HCT116 (cell line): Measurements from ENCODE around the gene WHRN. TPM values are rescaled to one million over a fixed set of nuclear protein-coding genes. Genes with fewer than 3 reads are reported as not detected.

ENCODE experiments used
- ATAC-seq: fragments of 200-7000 bp; cut with Tn5 transposase; 2 replicates; pipeline ENCODE4 v1.9.1; 2020; ENCODE audit warnings: mild to moderate bottlenecking, moderate library complexity
- BruUV-seq: library from RNA; stranded (reverse); fragments of 400-500 nt; replicated peaks from 2 replicates; lab custom pipeline; 2021; lab: Mats Ljungman, UMichigan
- CTCF ChIA-PET: fragments of 300-600 bp; sonication (Branson Sonifier 250); formaldehyde crosslinking; loops from one replicate; lab custom pipeline; 2021; ENCODE audit warnings: antibody characterized with exemption; lab: Charles Lee
- POLR2A ChIA-PET: fragments of 300-600, 350-600 bp; sonication (Branson Sonifier 250); formaldehyde crosslinking; loops from one replicate; lab custom pipeline; 2021; ENCODE audit warnings: antibody characterized with exemption; lab: Charles Lee
- RAD21 ChIA-PET, 2 experiments: fragments of 300-600 bp; sonication (Branson Sonifier 250); formaldehyde crosslinking; loops; one replicate each; lab custom pipeline; 2023; ENCODE audit warnings: low total read pairs in 2 of 2; ENCODE audit not compliant: uncharacterized antibody in 2 of 2, unreplicated experiment in 2 of 2, low non-redundant PET in 1 of 2; lab: Charles Lee
- DNase-seq: peaks from one replicate; pipeline ENCODE4 v3.0.0-alpha.2; 2010; ENCODE audit warnings: low read depth, low spot score
- H2AFZ ChIP-seq: fragments of 200-600 bp; shearing (Covaris generic), sonication (generic); 2 replicates; pipeline ENCODE4 v1.6.1; 2017; ENCODE audit warnings: low read depth, mixed run types, mixed read lengths, antibody characterized with exemption, low read length; ENCODE audit not compliant: poor library complexity, severe bottlenecking
- H3K27ac ChIP-seq: 2 replicates; pipeline ENCODE4 v1.5.1; 2012; ENCODE audit warnings: low read depth, low read length
- H3K27me3 ChIP-seq: fragments of 200-600 bp; sonication (generic); 2 replicates; pipeline ENCODE4 v1.6.1; 2016; ENCODE audit warnings: mixed run types, low read length, mixed read lengths; ENCODE audit not compliant: insufficient read depth
- H3K36me3 ChIP-seq, 2 experiments: fragments of 200-500 bp in 1 of 2; fragments of 200-600 bp in 1 of 2; sonication (Bioruptor generic) in 1 of 2; sonication (generic) in 1 of 2; 2 replicates each; pipeline versions ENCODE4 v1.5.1 to v1.6.1; 2014 to 2016; ENCODE audit warnings: low read length in 2 of 2, inconsistent platforms in 1 of 2, mixed read lengths in 1 of 2, mixed run types in 1 of 2; ENCODE audit not compliant: insufficient read depth in 2 of 2, control insufficient read depth in 1 of 2
- H3K4me1 ChIP-seq, 2 experiments: fragments of 200-600 bp in 1 of 2; sonication (generic) in 1 of 2; 2 replicates each; pipeline versions ENCODE4 v1.5.1 to v1.6.1; 2012 to 2017; ENCODE audit warnings: low read length in 2 of 2, inconsistent platforms in 1 of 2, mild to moderate bottlenecking in 1 of 2, mixed read lengths in 1 of 2, mixed run types in 1 of 2, moderate library complexity in 1 of 2; ENCODE audit not compliant: insufficient read depth in 2 of 2, control insufficient read depth in 1 of 2
- H3K4me2 ChIP-seq: fragments of 200-600 bp; sonication (generic); 2 replicates; pipeline ENCODE4 v1.6.1; 2017; ENCODE audit warnings: mixed run types, low read length, mixed read lengths
- H3K4me3 ChIP-seq, 2 experiments: fragments of 200-600 bp in 1 of 2; sonication (generic) in 1 of 2; replicated peaks in 1 of 2; 2 replicates each; pipeline ENCODE4 v1.5.1; 2011 to 2016; ENCODE audit warnings: low read length in 2 of 2, control low read depth in 1 of 2, low read depth in 1 of 2, mild to moderate bottlenecking in 1 of 2, mixed read lengths in 1 of 2, mixed run types in 1 of 2
- H3K79me2 ChIP-seq: fragments of 200-600 bp; sonication (generic); 2 replicates; pipeline ENCODE4 v1.6.1; 2017; ENCODE audit warnings: mild to moderate bottlenecking, mixed run types, low read length, moderate library complexity, mixed read lengths; ENCODE audit not compliant: insufficient read depth
- H3K9ac ChIP-seq: fragments of 200-600 bp; sonication (generic); 2 replicates; pipeline ENCODE4 v1.6.1; 2016; ENCODE audit warnings: low read length, mixed read lengths
- H3K9me2 ChIP-seq: fragments of 200-600 bp; sonication (generic), shearing (Covaris generic); 2 replicates; pipeline ENCODE4 v1.6.1; 2017; ENCODE audit warnings: mixed run types, mild to moderate bottlenecking, moderate library complexity; ENCODE audit not compliant: insufficient read depth
- H3K9me3 ChIP-seq, 2 experiments: fragments of 200-500 bp in 1 of 2; fragments of 200-600 bp in 1 of 2; sonication (Bioruptor generic) in 1 of 2; sonication (generic) in 1 of 2; 2 replicates each; pipeline ENCODE4 v1.6.1; 2014 to 2017; ENCODE audit warnings: low read length in 2 of 2, mixed read lengths in 2 of 2, inconsistent platforms in 1 of 2, low read depth in 1 of 2, mild to moderate bottlenecking in 1 of 2, mixed run types in 1 of 2, moderate library complexity in 1 of 2; ENCODE audit not compliant: control insufficient read depth in 1 of 2, insufficient read depth in 1 of 2
- H4K20me1 ChIP-seq: fragments of 200-600 bp; sonication (generic), shearing (Covaris generic); 2 replicates; pipeline ENCODE4 v1.6.1; 2017; ENCODE audit warnings: mixed run types, mild to moderate bottlenecking, moderate library complexity; ENCODE audit not compliant: insufficient read depth
- ATF3 ChIP-seq: IDR thresholded peaks from 2 replicates; pipeline ENCODE4 v1.6.1; 2012
- CEBPB ChIP-seq: IDR thresholded peaks from 2 replicates; pipeline ENCODE4 v1.6.1; 2012; ENCODE audit warnings: low read depth
- EGR1 ChIP-seq: IDR thresholded peaks from 2 replicates; pipeline ENCODE4 v1.6.1; 2012; ENCODE audit warnings: low read depth
- ELF1 ChIP-seq: IDR thresholded peaks from 2 replicates; pipeline ENCODE4 v1.6.1; 2012; ENCODE audit warnings: low read depth, borderline replicate concordance
- EZH2 ChIP-seq: fragments of 200-600 bp; sonication (generic); IDR thresholded peaks from 2 replicates; pipeline ENCODE4 v1.6.1; 2017; ENCODE audit warnings: antibody characterized with exemption, mixed run types
- EZH2phosphoT487 ChIP-seq: fragments of 200-600 bp; IDR thresholded peaks from 2 replicates; pipeline ENCODE4 v1.6.1; 2018; ENCODE audit warnings: antibody characterized with exemption, borderline replicate concordance
- JUND ChIP-seq: IDR thresholded peaks from 2 replicates; pipeline ENCODE4 v1.6.1; 2012
- SP1 ChIP-seq: IDR thresholded peaks from 2 replicates; pipeline ENCODE4 v1.6.1; 2012; ENCODE audit warnings: low read depth
- SRF ChIP-seq: IDR thresholded peaks from 2 replicates; pipeline ENCODE4 v1.6.1; 2012; ENCODE audit warnings: low read depth
- YY1 ChIP-seq: IDR thresholded peaks from 2 replicates; pipeline ENCODE4 v1.6.1; 2011; ENCODE audit warnings: low read length, low read depth, moderate library complexity, mild to moderate bottlenecking; ENCODE audit not compliant: insufficient replicate concordance; ENCODE audit errors: extremely low read depth
- ZFX ChIP-seq: fragments of 450-650 bp; IDR thresholded peaks from 2 replicates; pipeline ENCODE4 v1.6.1; 2017
- ZNF274 ChIP-seq: fragments of 200-500 bp; sonication (Bioruptor generic); IDR thresholded peaks from 2 replicates; pipeline ENCODE4 v1.6.1; 2014; ENCODE audit warnings: mild to moderate bottlenecking, low read depth, low read length, inconsistent platforms
- intact Hi-C: fragments of 100-400 bp; cut with micrococcal nuclease; formaldehyde crosslinking; loops from 2 replicates; pipeline ENCODE4 v1.10.0; 2022
- total RNA-seq: library from RNA; stranded (reverse); gene quantifications from one replicate; pipeline ENCODE4 v1.2.1, GENCODE V29; 2021; ENCODE audit not compliant: unreplicated experiment
- TF ChIP-seq, protein P1 (sequence below): IDR thresholded peaks from 2 replicates; pipeline ENCODE4 v1.6.1; 2011; ENCODE audit warnings: mild to moderate bottlenecking, low read length, moderate library complexity; ENCODE audit not compliant: insufficient replicate concordance; ENCODE audit errors: extremely low read depth

WHRN gene
- total RNA-seq, 1 experiment from 2014 or later = 12.8 TPM

DNA sequence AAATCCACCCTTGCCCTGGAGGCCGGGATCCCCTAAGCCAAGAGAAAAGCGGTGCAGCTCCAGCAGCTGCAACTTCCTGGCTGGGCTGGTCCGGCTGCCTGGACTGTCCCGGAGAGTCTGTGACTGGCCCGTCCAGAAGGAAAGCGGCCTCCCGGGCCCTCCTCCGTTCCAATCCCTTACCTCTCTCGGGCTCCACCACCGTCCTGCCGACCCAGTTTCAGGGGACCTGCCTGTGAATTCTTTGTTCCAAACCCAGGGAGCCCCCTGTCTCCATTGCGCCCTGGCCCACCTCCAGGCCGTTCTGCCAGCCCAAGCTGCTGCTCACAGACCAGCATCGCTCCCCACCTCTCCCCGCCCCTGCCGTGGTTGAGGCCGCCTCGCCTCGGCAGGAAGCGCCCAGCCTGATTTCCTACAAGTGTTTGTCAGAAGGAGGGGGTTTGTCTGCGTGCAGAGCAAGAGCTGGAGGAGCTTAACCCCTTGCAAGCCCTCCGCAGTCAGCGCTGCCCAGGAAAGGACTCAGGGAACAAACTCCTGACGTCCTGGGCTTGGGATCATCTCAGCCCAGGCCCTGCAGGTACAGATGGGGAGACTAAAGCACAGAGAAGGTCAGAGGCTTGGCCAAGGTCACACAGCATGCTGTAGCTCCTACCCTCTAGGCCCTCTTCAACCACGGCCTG lies 117.5 kb downstream of the WHRN start, which contains the start of gene AKNA (continued):
- no peak for TF ChIP-seq ZNF274
- no peak for TF ChIP-seq SP1
- no peak for TF ChIP-seq EZH2
- TF ChIP-seq, protein P1, sequence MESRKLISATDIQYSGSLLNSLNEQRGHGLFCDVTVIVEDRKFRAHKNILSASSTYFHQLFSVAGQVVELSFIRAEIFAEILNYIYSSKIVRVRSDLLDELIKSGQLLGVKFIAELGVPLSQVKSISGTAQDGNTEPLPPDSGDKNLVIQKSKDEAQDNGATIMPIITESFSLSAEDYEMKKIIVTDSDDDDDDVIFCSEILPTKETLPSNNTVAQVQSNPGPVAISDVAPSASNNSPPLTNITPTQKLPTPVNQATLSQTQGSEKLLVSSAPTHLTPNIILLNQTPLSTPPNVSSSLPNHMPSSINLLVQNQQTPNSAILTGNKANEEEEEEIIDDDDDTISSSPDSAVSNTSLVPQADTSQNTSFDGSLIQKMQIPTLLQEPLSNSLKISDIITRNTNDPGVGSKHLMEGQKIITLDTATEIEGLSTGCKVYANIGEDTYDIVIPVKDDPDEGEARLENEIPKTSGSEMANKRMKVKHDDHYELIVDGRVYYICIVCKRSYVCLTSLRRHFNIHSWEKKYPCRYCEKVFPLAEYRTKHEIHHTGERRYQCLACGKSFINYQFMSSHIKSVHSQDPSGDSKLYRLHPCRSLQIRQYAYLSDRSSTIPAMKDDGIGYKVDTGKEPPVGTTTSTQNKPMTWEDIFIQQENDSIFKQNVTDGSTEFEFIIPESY = no peak

DNA sequence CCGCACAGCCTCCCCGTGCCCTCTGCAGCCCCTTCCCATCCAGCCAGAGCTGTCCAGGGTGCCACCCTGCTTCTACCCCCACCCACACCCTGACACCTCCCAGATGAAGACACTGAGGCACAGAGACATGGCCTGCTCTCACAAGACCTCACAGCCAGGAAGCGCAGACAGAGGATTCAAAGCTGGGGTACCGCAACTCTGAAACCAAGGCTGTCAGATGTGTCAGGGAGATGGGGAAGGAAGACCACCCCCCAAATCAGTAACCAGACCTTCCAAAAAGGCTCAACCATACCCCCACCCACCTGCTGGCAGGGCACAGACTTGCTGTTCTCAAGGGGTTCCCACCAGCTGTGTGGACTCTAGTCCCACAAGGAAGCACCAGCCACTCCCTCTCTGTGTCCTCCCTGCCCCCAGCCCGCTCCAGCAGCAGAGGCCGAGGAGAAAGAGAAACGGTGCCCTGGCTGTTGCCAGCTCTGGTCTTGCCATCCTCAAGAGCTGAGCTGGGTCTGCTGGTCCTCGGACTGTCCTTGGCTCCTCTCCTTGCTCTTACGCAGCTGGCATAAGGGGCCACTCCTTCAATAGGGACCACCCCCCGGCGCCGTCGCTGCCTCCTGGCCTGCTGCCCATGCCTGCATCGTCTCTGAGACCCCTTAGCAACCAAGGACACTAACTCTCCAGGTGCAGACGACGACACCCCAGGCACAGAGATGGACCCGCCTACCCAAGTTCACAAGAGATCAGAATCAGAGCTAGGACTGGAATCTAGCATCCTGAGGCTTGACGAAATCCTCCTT lies 118.2 kb downstream of the WHRN start:
- no peaks in the 10 kb centered on the region for H3K27me3 ChIP-seq
- intact Hi-C loops = no loop called here
- H3K9ac ChIP-seq = no peak overlapping the region

More for the DNA sequence above, 118.2 kb downstream of the WHRN start:
- no peak for ATAC-seq
- no peak overlapping the region for H3K4me2 ChIP-seq
- H3K36me3 ChIP-seq = no peaks in the 10 kb centered on the region
- H3K9me3 ChIP-seq = no peaks in the 10 kb centered on the region
- H3K4me3 ChIP-seq = no peak overlapping the region
- RAD21 ChIA-PET = no interaction called here
- H2AFZ ChIP-seq = no peak overlapping the region
- CTCF ChIA-PET = no interaction called here
- no TSS peak for BruUV-seq
- H3K9me2 ChIP-seq = no peaks in the 10 kb centered on the region
- TF ChIP-seq SRF (no peak), EGR1 (no peak), ATF3 (no peak), ELF1 (no peak), YY1 (no peak), CEBPB (no peak), EZH2phosphoT487 (no peak), SP1 (no peak), ZFX (no peak), EZH2 (no peak), JUND (no peak)
- H4K20me1 ChIP-seq = no peaks in the 10 kb centered on the region
- POLR2A ChIA-PET = interaction anchor here (1.3 kb wide), 1 partner anchor 9 kb away, joined by 4 read pairs; no protein-coding TSS in a partner anchor
- H3K79me2 ChIP-seq = no peaks in the 10 kb centered on the region
- no peak for DNase-seq
- peaks cover 4 to 18% of the 10 kb centered on the region in 2 experiments; a peak in 2 of 4 replicates for H3K4me1 ChIP-seq
- no peak overlapping the region for H3K27ac ChIP-seq
